Measurements from ENCODE around the gene IQSEC1. TPM values are rescaled to one million over a fixed set of nuclear protein-coding genes. Genes with fewer than 3 reads are reported as not detected.

The IQSEC1 gene
- total RNA-seq, 1 donor: 22.1 TPM

DNA sequence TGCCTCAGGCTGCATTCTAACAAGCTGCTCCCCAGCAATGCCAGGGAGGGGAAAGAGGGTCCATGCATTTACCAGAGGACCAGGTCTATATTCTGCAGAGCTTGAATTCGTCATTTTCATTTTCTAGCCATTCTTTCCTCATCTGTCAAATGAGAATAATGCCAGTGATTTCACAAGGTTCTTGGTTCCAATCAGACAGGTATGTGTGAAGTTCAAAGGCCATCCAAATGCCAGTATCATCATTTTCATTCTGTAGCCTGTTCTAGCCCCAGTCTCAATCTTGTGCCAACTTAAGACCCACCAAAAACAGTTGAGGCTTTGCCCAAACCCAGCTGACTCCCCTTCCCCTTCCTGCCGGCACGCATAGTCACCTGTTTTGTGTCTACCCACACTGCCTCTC, 112.7 kb downstream of the IQSEC1 start:
- Histone ChIP-seq H3K27me3 (ENCODE audit: insufficient read depth, low read length) (no peaks in the 10 kb centered on the region), H2AFZ (ENCODE audit: low read length) (no peak overlapping the region), H4K20me1 (ENCODE audit: insufficient read depth, low read length) (peaks cover 89% of the 10 kb centered on the region), H3K4me1 (ENCODE audit: insufficient read depth, low read length) (peaks cover 22% of the 10 kb centered on the region), H3K79me2 (ENCODE audit: insufficient read depth, low read length) (peaks cover 94% of the 10 kb centered on the region), H3K4me2 (ENCODE audit: insufficient read depth, low read length) (no peak overlapping the region), H3K4me3 (ENCODE audit: insufficient read depth, low read length) (no peak overlapping the region), H3K36me3 (ENCODE audit: insufficient read depth, low read length) (no peaks in the 10 kb centered on the region), H3K9me3 (ENCODE audit: low read depth, low read length) (no peaks in the 10 kb centered on the region), H3K27ac (ENCODE audit: low read depth, low read length) (no peak overlapping the region)
- no peak for DNase-seq (ENCODE audit: insufficient read length, low spot score, missing footprints)
- TF ChIP-seq, protein P1, sequence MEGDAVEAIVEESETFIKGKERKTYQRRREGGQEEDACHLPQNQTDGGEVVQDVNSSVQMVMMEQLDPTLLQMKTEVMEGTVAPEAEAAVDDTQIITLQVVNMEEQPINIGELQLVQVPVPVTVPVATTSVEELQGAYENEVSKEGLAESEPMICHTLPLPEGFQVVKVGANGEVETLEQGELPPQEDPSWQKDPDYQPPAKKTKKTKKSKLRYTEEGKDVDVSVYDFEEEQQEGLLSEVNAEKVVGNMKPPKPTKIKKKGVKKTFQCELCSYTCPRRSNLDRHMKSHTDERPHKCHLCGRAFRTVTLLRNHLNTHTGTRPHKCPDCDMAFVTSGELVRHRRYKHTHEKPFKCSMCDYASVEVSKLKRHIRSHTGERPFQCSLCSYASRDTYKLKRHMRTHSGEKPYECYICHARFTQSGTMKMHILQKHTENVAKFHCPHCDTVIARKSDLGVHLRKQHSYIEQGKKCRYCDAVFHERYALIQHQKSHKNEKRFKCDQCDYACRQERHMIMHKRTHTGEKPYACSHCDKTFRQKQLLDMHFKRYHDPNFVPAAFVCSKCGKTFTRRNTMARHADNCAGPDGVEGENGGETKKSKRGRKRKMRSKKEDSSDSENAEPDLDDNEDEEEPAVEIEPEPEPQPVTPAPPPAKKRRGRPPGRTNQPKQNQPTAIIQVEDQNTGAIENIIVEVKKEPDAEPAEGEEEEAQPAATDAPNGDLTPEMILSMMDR (IDR thresholded peaks at IDR 0.05; ENCODE audit: extremely low read depth, low read depth, low read length): no peak

DNA sequence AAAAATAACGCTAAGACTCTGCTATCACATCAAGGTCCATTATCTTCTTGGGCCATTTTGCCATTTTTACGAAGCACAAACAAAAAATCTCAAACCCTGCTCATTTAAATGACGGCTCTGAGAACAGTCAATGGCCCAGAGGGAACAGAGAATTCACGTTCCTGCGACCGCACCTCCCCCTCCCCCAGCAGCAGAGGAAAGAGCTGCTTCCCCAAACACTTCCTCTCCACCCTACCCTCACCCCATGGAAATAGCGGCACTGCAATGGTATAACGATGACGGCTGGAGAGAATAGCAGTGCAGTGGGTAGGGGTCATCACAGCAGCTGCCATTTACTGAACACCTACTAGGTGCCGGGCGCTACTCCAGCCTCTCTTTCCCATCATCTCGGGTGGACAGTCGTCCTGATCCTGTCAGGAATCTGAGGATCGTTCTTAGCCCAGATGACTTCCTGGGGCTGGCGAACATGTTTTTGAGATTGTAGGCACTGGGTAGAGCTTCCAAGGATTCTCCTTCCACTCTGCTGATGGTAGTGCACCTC, 113.3 kb downstream of the IQSEC1 start:
- peaks cover 89% of the 10 kb centered on the region for H4K20me1 ChIP-seq (ENCODE audit: insufficient read depth, low read length)
- H3K4me2 ChIP-seq (ENCODE audit: insufficient read depth, low read length): no peak overlapping the region
- H3K27me3 ChIP-seq (ENCODE audit: insufficient read depth, low read length): no peaks in the 10 kb centered on the region
- no peaks in the 10 kb centered on the region for H3K36me3 ChIP-seq (ENCODE audit: insufficient read depth, low read length)
- H3K4me3 ChIP-seq (ENCODE audit: insufficient read depth, low read length): no peak overlapping the region
- TF ChIP-seq, protein P1 (IDR thresholded peaks at IDR 0.05; ENCODE audit: extremely low read depth, low read depth, low read length): no peak
- no peak for DNase-seq (ENCODE audit: insufficient read length, low spot score, missing footprints)
- H3K79me2 ChIP-seq (ENCODE audit: insufficient read depth, low read length): peaks cover 93% of the 10 kb centered on the region
- peaks cover 28% of the 10 kb centered on the region for H3K4me1 ChIP-seq (ENCODE audit: insufficient read depth, low read length)
- H3K9me3 ChIP-seq (ENCODE audit: low read depth, low read length): no peaks in the 10 kb centered on the region
- H3K27ac ChIP-seq (ENCODE audit: low read depth, low read length): no peak overlapping the region
- H2AFZ ChIP-seq (ENCODE audit: low read length): no peak overlapping the region

DNA sequence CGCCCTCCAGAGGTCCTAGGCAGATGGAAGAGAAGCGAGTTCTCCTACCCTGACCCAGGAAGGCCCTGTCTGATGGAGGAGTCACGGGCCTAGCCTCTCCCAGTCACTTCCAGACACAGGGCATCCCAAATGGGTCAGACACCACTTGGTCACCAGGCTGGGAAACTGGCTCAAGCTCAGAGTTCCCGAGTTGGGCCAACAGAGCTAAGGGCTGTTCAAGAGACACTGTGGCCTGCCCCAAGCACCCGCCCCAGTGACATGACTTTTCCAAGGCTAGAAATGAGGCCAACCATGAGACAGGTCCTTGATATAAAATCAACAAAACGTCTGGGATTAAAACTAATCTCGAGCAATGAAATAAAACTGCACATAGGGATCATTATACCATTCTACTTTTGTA, 113.8 kb downstream of the IQSEC1 start:
- no peak overlapping the region for H3K4me2 ChIP-seq (ENCODE audit: insufficient read depth, low read length)
- no peaks in the 10 kb centered on the region for H3K36me3 ChIP-seq (ENCODE audit: insufficient read depth, low read length)
- peaks cover 93% of the 10 kb centered on the region for H3K79me2 ChIP-seq (ENCODE audit: insufficient read depth, low read length)
- peaks cover 32% of the 10 kb centered on the region for H3K4me1 ChIP-seq (ENCODE audit: insufficient read depth, low read length)
- no peaks in the 10 kb centered on the region for H3K27me3 ChIP-seq (ENCODE audit: insufficient read depth, low read length)
- H3K9me3 ChIP-seq (ENCODE audit: low read depth, low read length): no peaks in the 10 kb centered on the region
- DNase-seq (ENCODE audit: insufficient read length, low spot score, missing footprints): peak; percentile 45
- H3K4me3 ChIP-seq (ENCODE audit: insufficient read depth, low read length): no peak overlapping the region
- no peak overlapping the region for H2AFZ ChIP-seq (ENCODE audit: low read length)
- H4K20me1 ChIP-seq (ENCODE audit: insufficient read depth, low read length): peaks cover 90% of the 10 kb centered on the region
- TF ChIP-seq, protein P1 (IDR thresholded peaks at IDR 0.05; ENCODE audit: extremely low read depth, low read depth, low read length): no peak
- H3K27ac ChIP-seq (ENCODE audit: low read depth, low read length): no peak overlapping the region

DNA sequence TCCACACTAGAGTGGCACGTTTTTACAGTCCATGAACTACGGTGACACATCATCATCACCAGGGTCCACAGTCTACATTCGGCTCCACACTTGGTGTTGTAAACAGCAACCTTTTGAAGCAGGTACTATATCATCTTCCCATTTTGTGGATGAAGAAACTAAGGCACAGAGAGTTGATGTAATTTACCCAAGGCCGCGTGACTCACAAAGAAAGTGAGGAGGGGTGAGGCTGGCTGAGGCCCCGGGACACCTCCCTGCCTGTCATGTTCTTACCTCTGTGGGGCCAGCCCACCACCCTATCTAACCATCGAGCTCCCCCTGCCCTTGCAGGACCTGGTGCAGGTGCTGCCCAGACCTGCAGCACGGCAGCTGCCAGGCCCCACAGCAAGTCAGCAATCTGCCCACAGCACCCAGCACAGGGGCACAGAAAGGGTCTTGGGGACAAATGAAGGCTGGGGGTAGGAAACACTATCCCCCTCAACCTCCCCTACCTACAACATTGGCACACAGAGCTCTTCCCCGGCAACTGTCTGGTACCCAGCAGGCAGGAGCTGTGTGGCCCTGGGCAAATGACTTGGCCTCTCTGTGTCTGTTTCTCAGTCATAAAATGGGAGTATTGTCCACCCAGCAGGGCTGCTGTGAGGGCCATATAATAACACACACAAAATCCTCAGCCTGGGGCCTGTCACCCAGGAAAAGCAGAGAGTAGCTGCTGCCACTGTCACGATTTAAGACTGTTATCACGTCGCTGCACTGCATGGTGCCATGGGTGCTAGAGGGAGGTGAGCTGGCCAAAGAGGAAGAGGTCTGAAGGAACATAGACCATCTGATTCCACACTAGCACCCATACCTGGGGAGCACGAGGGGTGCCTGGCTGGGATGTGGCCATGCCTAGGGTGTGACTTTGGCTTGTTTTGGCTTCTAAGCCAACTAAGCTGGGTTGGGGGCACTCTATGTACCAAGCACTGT, 115.1 kb downstream of the IQSEC1 start:
- Histone ChIP-seq H3K27ac (ENCODE audit: low read depth, low read length) (no peak overlapping the region), H3K27me3 (ENCODE audit: insufficient read depth, low read length) (no peaks in the 10 kb centered on the region), H3K79me2 (ENCODE audit: insufficient read depth, low read length) (peaks cover 92% of the 10 kb centered on the region), H3K36me3 (ENCODE audit: insufficient read depth, low read length) (no peaks in the 10 kb centered on the region), H3K4me3 (ENCODE audit: insufficient read depth, low read length) (no peak overlapping the region), H3K9me3 (ENCODE audit: low read depth, low read length) (no peaks in the 10 kb centered on the region), H3K4me1 (ENCODE audit: insufficient read depth, low read length) (peaks cover 32% of the 10 kb centered on the region), H4K20me1 (ENCODE audit: insufficient read depth, low read length) (peaks cover 88% of the 10 kb centered on the region), H2AFZ (ENCODE audit: low read length) (no peak overlapping the region), H3K4me2 (ENCODE audit: insufficient read depth, low read length) (no peak overlapping the region)
- peak; percentile 69 for DNase-seq (ENCODE audit: insufficient read length, low spot score, missing footprints)
- TF ChIP-seq, protein P1 (IDR thresholded peaks at IDR 0.05; ENCODE audit: extremely low read depth, low read depth, low read length): no peak
